Activated CD8-positive, alpha-beta memory T cell treated with anti-CD3 and anti-CD28 coated beads, Interleukin-2, amount 10 ng/mL, durations not matched to agents 7 days and 5 days (primary cell): ENCODE measurements around the gene GOLGA6B. TPM values are rescaled to one million over a fixed set of nuclear protein-coding genes. Genes with fewer than 3 reads are reported as not detected.
"Not testable (repeated sequence)": the region's sequence is repeated elsewhere in the genome, so short reads cannot be mapped to it uniquely, and the experiment has no call there.

Experiments
- ATAC-seq: fragments of 150-1000 bp; cut with Tn5 transposase; one replicate; pipeline ENCODE4 v1.10.0; 2021; ENCODE audit warnings: moderate library complexity
- CTCF ChIA-PET: fragments of 350-600 bp; sonication (Branson Sonifier 250); formaldehyde crosslinking; loops from one replicate; lab custom pipeline; 2021; ENCODE audit warnings: antibody characterized with exemption; lab: Charles Lee
- DNase-seq: peaks from one replicate; pipeline ENCODE4 v3.0.0-alpha.2; 2020
- H3K27ac Mint-ChIP-seq: one replicate; pipeline ENCODE4 v1.8.0; 2021; ENCODE audit warnings: mild to moderate bottlenecking, mixed read lengths
- H3K27me3 Mint-ChIP-seq: one replicate; pipeline ENCODE4 v1.8.0; 2021; ENCODE audit warnings: mixed read lengths
- H3K36me3 Mint-ChIP-seq: one replicate; pipeline ENCODE4 v1.8.0; 2021; ENCODE audit warnings: mild to moderate bottlenecking, mixed read lengths
- H3K4me1 Mint-ChIP-seq: one replicate; pipeline ENCODE4 v1.8.0; 2021; ENCODE audit warnings: mixed read lengths
- H3K4me3 Mint-ChIP-seq: one replicate; pipeline ENCODE4 v1.8.0; 2021; ENCODE audit warnings: mild to moderate bottlenecking, moderate library complexity, mixed read lengths
- H3K9me3 Mint-ChIP-seq: one replicate; pipeline ENCODE4 v1.8.0; 2022; ENCODE audit warnings: low read depth, mixed read lengths
- total RNA-seq, 2 experiments: library from RNA; stranded (reverse); gene quantifications; one replicate each; pipeline ENCODE4 v1.2.3, GENCODE V29; 2021

GOLGA6B gene
- not detected for total RNA-seq

GRCh38 chr15:72654397-72654796, at the start of gene GOLGA6B:
Gene GOLGA6B, plus strand, starts transcription at chr15:72654697. Its CDS starts 41 bp downstream, at chr15:72654738.
- H3K27me3 Mint-ChIP-seq, DNase-seq, H3K4me1 Mint-ChIP-seq, H3K9me3 Mint-ChIP-seq, H3K4me3 Mint-ChIP-seq, CTCF ChIA-PET, ATAC-seq, H3K27ac Mint-ChIP-seq, H3K36me3 Mint-ChIP-seq: not testable (repeated sequence)

GRCh38 chr15:72604794-72605193, 49.7 kb upstream of the GOLGA6B start:
- ATAC-seq: peak; percentile 16

GRCh38 chr15:72608084-72608483, 46.4 kb upstream of the GOLGA6B start:
- not testable (repeated sequence) for H3K9me3 Mint-ChIP-seq

More at GRCh38 chr15:72604794-72605193, 49.7 kb upstream of the GOLGA6B start:
- no peak for DNase-seq
- Mint-ChIP-seq H3K36me3 (no peaks in the 10 kb centered on the region), H3K4me1 (peaks cover 4% of the 10 kb centered on the region), H3K27ac (no peak overlapping the region), H3K9me3 (no peaks in the 10 kb centered on the region), H3K27me3 (no peaks in the 10 kb centered on the region), H3K4me3 (no peak overlapping the region)
- CTCF ChIA-PET: no interaction called here

GRCh38 chr15:72609862-72610261, 44.6 kb upstream of the GOLGA6B start:
- Mint-ChIP-seq H3K27me3 (no peaks in the 10 kb centered on the region), H3K9me3 (no peaks in the 10 kb centered on the region), H3K4me3 (no peak overlapping the region), H3K27ac (no peak overlapping the region), H3K36me3 (no peaks in the 10 kb centered on the region), H3K4me1 (peaks cover 4% of the 10 kb centered on the region)
- DNase-seq: no peak
- ATAC-seq: no peak
- CTCF ChIA-PET: interaction anchor here (1.5 kb wide), 1 partner anchor 9 kb away, joined by 6 read pairs; no protein-coding TSS in a partner anchor

More at GRCh38 chr15:72608084-72608483, 46.4 kb upstream of the GOLGA6B start:
- not testable (repeated sequence) for H3K4me1 Mint-ChIP-seq, H3K4me3 Mint-ChIP-seq, H3K27me3 Mint-ChIP-seq, ATAC-seq, DNase-seq, H3K27ac Mint-ChIP-seq, H3K36me3 Mint-ChIP-seq
- CTCF ChIA-PET: interaction anchor here (0.9 to 1.5 kb wide), 2 partner anchors 8 to 10 kb away, joined by 3 to 7 read pairs; no protein-coding TSS in a partner anchor

GRCh38 chr15:72612324-72612723, 42.2 kb upstream of the GOLGA6B start:
- H3K27me3 Mint-ChIP-seq, H3K4me1 Mint-ChIP-seq, CTCF ChIA-PET, ATAC-seq, H3K9me3 Mint-ChIP-seq, DNase-seq, H3K36me3 Mint-ChIP-seq, H3K27ac Mint-ChIP-seq, H3K4me3 Mint-ChIP-seq: not testable (repeated sequence)

- H3K27me3 Mint-ChIP-seq: no peaks in the 10 kb centered on the region
- no peak for DNase-seq
- ATAC-seq: no peak
- CTCF ChIA-PET: no interaction called here
- H3K36me3 Mint-ChIP-seq: no peaks in the 10 kb centered on the region
- H3K27ac Mint-ChIP-seq: no peak overlapping the region
- H3K4me1 Mint-ChIP-seq: peaks cover 3% of the 10 kb centered on the region
- H3K4me3 Mint-ChIP-seq: no peak overlapping the region
- H3K9me3 Mint-ChIP-seq: no peaks in the 10 kb centered on the region
Observed at GRCh38 chr15:72614810-72615532, 39.5 kb upstream of the GOLGA6B start.

GRCh38 chr15:72615533-72616233, 38.8 kb upstream of the GOLGA6B start:
- H3K4me3 Mint-ChIP-seq, H3K36me3 Mint-ChIP-seq, CTCF ChIA-PET, H3K9me3 Mint-ChIP-seq, H3K27ac Mint-ChIP-seq, H3K4me1 Mint-ChIP-seq, H3K27me3 Mint-ChIP-seq: not testable (repeated sequence)
- DNase-seq (peak; percentile 59), ATAC-seq (peak; percentile 47)

GRCh38 chr15:72616491-72617210, 37.8 kb upstream of the GOLGA6B start:
- H3K9me3 Mint-ChIP-seq: no peaks in the 10 kb centered on the region
- no peaks in the 10 kb centered on the region for H3K27me3 Mint-ChIP-seq
- CTCF ChIA-PET: no interaction called here
- ATAC-seq (no peak), DNase-seq (no peak)
- peaks cover 3% of the 10 kb centered on the region for H3K4me1 Mint-ChIP-seq
- H3K27ac Mint-ChIP-seq: no peak overlapping the region
- H3K4me3 Mint-ChIP-seq: no peak overlapping the region
- no peaks in the 10 kb centered on the region for H3K36me3 Mint-ChIP-seq

- H3K9me3 Mint-ChIP-seq, H3K4me1 Mint-ChIP-seq, CTCF ChIA-PET: not testable (repeated sequence)
Observed at GRCh38 chr15:72623854-72624253, 30.6 kb upstream of the GOLGA6B start.

GRCh38 chr15:72626153-72626552, 28.3 kb upstream of the GOLGA6B start:
- H3K36me3 Mint-ChIP-seq, H3K27me3 Mint-ChIP-seq, ATAC-seq, DNase-seq, H3K4me1 Mint-ChIP-seq, H3K9me3 Mint-ChIP-seq, H3K4me3 Mint-ChIP-seq, H3K27ac Mint-ChIP-seq: not testable (repeated sequence)
- CTCF ChIA-PET: interaction anchor here (1.5 kb wide), 1 partner anchor 26 kb away, joined by 4 read pairs; no protein-coding TSS in a partner anchor

More at GRCh38 chr15:72623854-72624253, 30.6 kb upstream of the GOLGA6B start:
- not testable (repeated sequence) for H3K36me3 Mint-ChIP-seq, ATAC-seq, H3K27ac Mint-ChIP-seq, H3K27me3 Mint-ChIP-seq, DNase-seq, H3K4me3 Mint-ChIP-seq

GRCh38 chr15:72628249-72629067, 26.0 kb upstream of the GOLGA6B start:
- H3K27me3 Mint-ChIP-seq, ATAC-seq, H3K36me3 Mint-ChIP-seq, H3K4me3 Mint-ChIP-seq, H3K4me1 Mint-ChIP-seq, DNase-seq, H3K9me3 Mint-ChIP-seq, CTCF ChIA-PET, H3K27ac Mint-ChIP-seq: not testable (repeated sequence)

GRCh38 chr15:72629068-72629570, 25.4 kb upstream of the GOLGA6B start:
- H3K27ac Mint-ChIP-seq, H3K4me1 Mint-ChIP-seq, H3K27me3 Mint-ChIP-seq, H3K36me3 Mint-ChIP-seq, H3K4me3 Mint-ChIP-seq, ATAC-seq, CTCF ChIA-PET, H3K9me3 Mint-ChIP-seq, DNase-seq: not testable (repeated sequence)
